CD14-positive monocyte (primary cell): ENCODE results near the gene RGS7. TPM values are rescaled to one million over a fixed set of nuclear protein-coding genes. Genes with fewer than 3 reads are reported as not detected.

Source experiments
- DNase-seq, 3 donors: peaks; one replicate each; pipeline ENCODE4 v3.0.0-alpha.2; 2011 to 2022
- H2AFZ ChIP-seq: 2 replicates; pipeline ENCODE4 v1.6.0; 2012; ENCODE audit warnings: mild to moderate bottlenecking, low read depth, low read length, inconsistent platforms; ENCODE audit not compliant: insufficient read depth, poor library complexity, severe bottlenecking
- H3K27ac ChIP-seq, 2 donors: 1 replicate in 1 of 2; 2 replicates in 1 of 2; pipeline ENCODE4 v1.5.1; 2012 to 2013; ENCODE audit warnings: low read length in 2 of 2, control low read depth in 1 of 2, inconsistent platforms in 1 of 2, low read depth in 1 of 2, mild to moderate bottlenecking in 1 of 2
- H3K27me3 ChIP-seq, 2 donors: one replicate each; pipeline versions ENCODE4 v1.6.0 to v1.6.1; 2011 to 2013; ENCODE audit warnings: low read length in 2 of 2; ENCODE audit not compliant: control insufficient read depth in 2 of 2, insufficient read depth in 2 of 2
- H3K36me3 ChIP-seq, 2 donors: replicated peaks in 1 of 2; 1 replicate in 1 of 2; 2 replicates in 1 of 2; pipeline versions ENCODE4 v1.5.1 to v1.6.1; 2012 to 2013; ENCODE audit warnings: low read length in 2 of 2, control low read depth in 1 of 2, inconsistent platforms in 1 of 2, mild to moderate bottlenecking in 1 of 2; ENCODE audit not compliant: insufficient read depth in 2 of 2, control insufficient read depth in 1 of 2
- H3K4me1 ChIP-seq, 2 donors: 1 replicate in 1 of 2; 2 replicates in 1 of 2; pipeline versions ENCODE4 v1.5.1 to v1.6.1; 2012 to 2013; ENCODE audit warnings: low read length in 2 of 2, control low read depth in 1 of 2, inconsistent platforms in 1 of 2, mild to moderate bottlenecking in 1 of 2, moderate library complexity in 1 of 2; ENCODE audit not compliant: insufficient read depth in 2 of 2, control insufficient read depth in 1 of 2
- H3K4me2 ChIP-seq: replicated peaks from 2 replicates; pipeline ENCODE3; 2012; ENCODE audit warnings: low read length, moderate library complexity, mild to moderate bottlenecking; ENCODE audit not compliant: poor library complexity, severe bottlenecking; ENCODE audit errors: extremely low read depth
- H3K4me3 ChIP-seq, 3 experiments: fragments of 200-600 bp in 1 of 3; sonication (generic) in 1 of 3; replicated peaks in 1 of 3; 1 replicate in 2 of 3; 2 replicates in 1 of 3; pipeline ENCODE4 v1.5.1; 2011 to 2013; ENCODE audit warnings: low read length in 3 of 3, mild to moderate bottlenecking in 3 of 3, control low read depth in 2 of 3, low read depth in 2 of 3, inconsistent platforms in 1 of 3, moderate library complexity in 1 of 3
- H3K79me2 ChIP-seq: 2 replicates; pipeline ENCODE4 v1.6.0; 2012; ENCODE audit warnings: mild to moderate bottlenecking, control low read depth, inconsistent platforms, low read length, moderate library complexity; ENCODE audit not compliant: insufficient read depth
- H3K9ac ChIP-seq: 2 replicates; pipeline ENCODE4 v1.6.0; 2017; ENCODE audit warnings: low read length, mild to moderate bottlenecking; ENCODE audit not compliant: insufficient read depth, poor library complexity, severe bottlenecking
- H3K9me3 ChIP-seq, 2 donors: replicated peaks in 1 of 2; 1 replicate in 1 of 2; 2 replicates in 1 of 2; pipeline versions ENCODE4 v1.5.1 to v1.6.1; 2012 to 2013; ENCODE audit warnings: low read length in 2 of 2, control low read depth in 1 of 2; ENCODE audit not compliant: control insufficient read depth in 1 of 2, insufficient read depth in 1 of 2
- H4K20me1 ChIP-seq: 2 replicates; pipeline ENCODE4 v1.6.0; 2012; ENCODE audit warnings: mild to moderate bottlenecking, low read length, control low read depth, moderate library complexity; ENCODE audit not compliant: insufficient read depth
- H3K27ac Mint-ChIP-seq, 7 donors: one replicate each; pipeline ENCODE4 v1.8.0; 2020; ENCODE audit warnings: mild to moderate bottlenecking in 7 of 7, mixed read lengths in 7 of 7, moderate library complexity in 6 of 7, inconsistent platforms in 2 of 7
- H3K27me3 Mint-ChIP-seq, 3 donors: one replicate each; pipeline ENCODE4 v1.8.0; 2021 to 2022; ENCODE audit warnings: low read depth in 3 of 3, mild to moderate bottlenecking in 3 of 3, mixed read lengths in 3 of 3, moderate library complexity in 3 of 3, inconsistent platforms in 1 of 3
- H3K36me3 Mint-ChIP-seq, 2 donors: one replicate each; pipeline ENCODE4 v1.8.0; 2020; ENCODE audit warnings: mixed read lengths in 2 of 2, inconsistent platforms in 1 of 2, mild to moderate bottlenecking in 1 of 2
- H3K4me1 Mint-ChIP-seq: one replicate; pipeline ENCODE4 v1.8.0; 2020; ENCODE audit warnings: mild to moderate bottlenecking, mixed read lengths
- H3K4me3 Mint-ChIP-seq, 2 donors: one replicate each; pipeline ENCODE4 v1.8.0; 2020; ENCODE audit warnings: mild to moderate bottlenecking in 2 of 2, mixed read lengths in 2 of 2, moderate library complexity in 1 of 2
- H3K9me3 Mint-ChIP-seq, 7 donors: one replicate each; pipeline ENCODE4 v1.8.0; 2020 to 2022; ENCODE audit warnings: mixed read lengths in 7 of 7, mild to moderate bottlenecking in 6 of 7, moderate library complexity in 6 of 7, inconsistent platforms in 2 of 7
- WGBS: methylation state at CpG from one replicate; pipeline ENCODE4 v1.1.5; 2013; ENCODE audit warnings: missing lambda C conversion rate; ENCODE audit not compliant: insufficient coverage; 5-methylcytosine and 5-hydroxymethylcytosine counted together
- intact Hi-C, 2 donors: fragments of 100-400 bp; cut with micrococcal nuclease; formaldehyde crosslinking; loops; one replicate each; pipeline versions ENCODE4 v1.15.0 to v1.15.1; 2023
- polyA plus RNA-seq, 3 donors: library from polyadenylated mRNA; depleted of rRNA in 1 of 3; unstranded in 2 of 3; stranded (reverse) in 1 of 3; fragments of 300-500 nt in 2 of 3; fragments of >200 nt in 1 of 3; fragmentation: Illumina TruSeq in 2 of 3; gene quantifications; 1 replicate in 2 of 3; 2 replicates in 1 of 3; pipeline ENCODE4 v1.2.3, GENCODE V29; 2012 to 2021
- TF ChIP-seq, protein P1 (sequence below): fragments of 200-600 bp; IDR thresholded peaks from one replicate; pipeline ENCODE4 v1.8.0; 2022; ENCODE audit warnings: antibody characterized with exemption, mild to moderate bottlenecking

RGS7 gene
- polyA plus RNA-seq, 3 donors = not detected

DNA sequence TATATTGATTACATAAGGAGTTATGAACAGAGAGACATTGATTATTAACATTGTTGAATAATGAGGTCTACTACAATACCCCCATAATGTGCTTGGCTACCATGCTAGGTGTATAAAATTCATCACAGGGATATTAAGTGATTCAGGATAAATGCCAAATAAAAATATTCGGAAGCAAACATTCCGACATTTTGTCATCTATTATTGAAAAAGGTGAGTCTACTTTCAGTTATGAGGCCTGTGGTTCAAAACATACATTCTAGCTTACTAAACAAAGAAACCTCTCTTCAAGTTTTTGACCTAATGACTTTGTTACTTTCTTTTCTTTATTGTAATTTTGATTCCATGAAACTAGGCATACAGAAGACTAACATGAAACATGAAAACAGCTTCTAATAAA, 554.7 kb downstream of the RGS7 start:
- no CpG with 5 or more reads among the region's 2 CpGs for WGBS
- H3K4me3 Mint-ChIP-seq = no peak overlapping the region

DNA sequence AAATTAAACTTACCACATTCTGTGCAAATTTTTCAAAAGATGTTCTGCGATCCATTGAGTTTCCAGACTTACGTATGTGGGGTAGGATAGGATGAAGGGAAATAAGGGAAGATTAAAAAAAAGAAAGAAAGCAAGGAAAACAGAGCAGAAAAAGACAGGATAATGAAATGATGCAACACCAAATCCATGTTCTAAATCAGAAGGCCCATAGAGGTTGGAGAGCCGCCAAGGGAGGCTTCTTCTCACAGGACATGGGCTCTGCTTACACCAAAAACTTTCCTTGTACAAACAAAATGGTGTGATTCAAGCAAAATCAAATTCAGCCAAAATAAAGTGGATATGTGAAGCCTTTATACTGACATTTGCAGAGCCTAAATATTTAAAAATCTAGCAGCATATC, 555.6 kb downstream of the RGS7 start:
- Histone ChIP-seq H3K4me2 (no peak overlapping the region), H3K4me3 (no peak overlapping the region), H3K36me3 (no peaks in the 10 kb centered on the region), H2AFZ (no peak overlapping the region), H3K27me3 (no peaks in the 10 kb centered on the region), H3K9ac (no peak overlapping the region), H3K9me3 (no peaks in the 10 kb centered on the region), H3K79me2 (no peaks in the 10 kb centered on the region), H4K20me1 (no peaks in the 10 kb centered on the region), H3K4me1 (no peaks in the 10 kb centered on the region), H3K27ac (no peak overlapping the region)
- intact Hi-C loops = no loop called here
- Mint-ChIP-seq H3K9me3 (peaks cover 0 to 3% (median 0%) of the 10 kb centered on the region in 7 donors), H3K27ac (no peak overlapping the region), H3K4me3 (no peak overlapping the region), H3K27me3 (no peaks in the 10 kb centered on the region), H3K36me3 (no peaks in the 10 kb centered on the region), H3K4me1 (no peaks in the 10 kb centered on the region)
- TF ChIP-seq, protein P1, sequence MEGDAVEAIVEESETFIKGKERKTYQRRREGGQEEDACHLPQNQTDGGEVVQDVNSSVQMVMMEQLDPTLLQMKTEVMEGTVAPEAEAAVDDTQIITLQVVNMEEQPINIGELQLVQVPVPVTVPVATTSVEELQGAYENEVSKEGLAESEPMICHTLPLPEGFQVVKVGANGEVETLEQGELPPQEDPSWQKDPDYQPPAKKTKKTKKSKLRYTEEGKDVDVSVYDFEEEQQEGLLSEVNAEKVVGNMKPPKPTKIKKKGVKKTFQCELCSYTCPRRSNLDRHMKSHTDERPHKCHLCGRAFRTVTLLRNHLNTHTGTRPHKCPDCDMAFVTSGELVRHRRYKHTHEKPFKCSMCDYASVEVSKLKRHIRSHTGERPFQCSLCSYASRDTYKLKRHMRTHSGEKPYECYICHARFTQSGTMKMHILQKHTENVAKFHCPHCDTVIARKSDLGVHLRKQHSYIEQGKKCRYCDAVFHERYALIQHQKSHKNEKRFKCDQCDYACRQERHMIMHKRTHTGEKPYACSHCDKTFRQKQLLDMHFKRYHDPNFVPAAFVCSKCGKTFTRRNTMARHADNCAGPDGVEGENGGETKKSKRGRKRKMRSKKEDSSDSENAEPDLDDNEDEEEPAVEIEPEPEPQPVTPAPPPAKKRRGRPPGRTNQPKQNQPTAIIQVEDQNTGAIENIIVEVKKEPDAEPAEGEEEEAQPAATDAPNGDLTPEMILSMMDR = no peak
- DNase-seq = no peak
- WGBS = no CpG with 5 or more reads among the region's 3 CpGs

More for the DNA sequence above, 554.7 kb downstream of the RGS7 start:
- Histone ChIP-seq H3K4me2 (no peak overlapping the region), H3K9ac (no peak overlapping the region), H4K20me1 (no peaks in the 10 kb centered on the region), H3K36me3 (no peaks in the 10 kb centered on the region), H3K27ac (no peak overlapping the region), H3K4me1 (no peaks in the 10 kb centered on the region), H2AFZ (no peak overlapping the region), H3K9me3 (no peaks in the 10 kb centered on the region), H3K4me3 (no peak overlapping the region), H3K79me2 (no peaks in the 10 kb centered on the region), H3K27me3 (no peaks in the 10 kb centered on the region)
- Mint-ChIP-seq H3K9me3 (peaks cover 0 to 3% (median 0%) of the 10 kb centered on the region in 7 donors), H3K4me1 (no peaks in the 10 kb centered on the region), H3K27ac (no peak overlapping the region), H3K36me3 (no peaks in the 10 kb centered on the region), H3K27me3 (no peaks in the 10 kb centered on the region)
- intact Hi-C loops = no loop called here
- no peak for DNase-seq
- TF ChIP-seq, protein P1 = no peak
